M059J (cell line): Measurements from ENCODE around the gene SMG1. TPM values are rescaled to one million over a fixed set of nuclear protein-coding genes. Genes with fewer than 3 reads are reported as not detected.
A peak's percentile ranks its signal among the peaks of the same experiment; 100 is the strongest.
"Not testable (repeated sequence)": the region's sequence is repeated elsewhere in the genome, so short reads cannot be mapped to it uniquely, and the experiment has no call there.

Experiments
- DNase-seq: peaks from one replicate; pipeline ENCODE4 v3.0.0-alpha.2; 2012; ENCODE audit warnings: low read depth
- total RNA-seq: library from RNA; depleted of rRNA; stranded (reverse); fragments of >200 nt; shearing (Covaris generic); gene quantifications from 2 replicates; pipeline ENCODE4 v1.2.3, GENCODE V29; 2014; rRNA removed

Gene SMG1
- 16.0 and 34.7 TPM in 2 replicates for total RNA-seq

DNA sequence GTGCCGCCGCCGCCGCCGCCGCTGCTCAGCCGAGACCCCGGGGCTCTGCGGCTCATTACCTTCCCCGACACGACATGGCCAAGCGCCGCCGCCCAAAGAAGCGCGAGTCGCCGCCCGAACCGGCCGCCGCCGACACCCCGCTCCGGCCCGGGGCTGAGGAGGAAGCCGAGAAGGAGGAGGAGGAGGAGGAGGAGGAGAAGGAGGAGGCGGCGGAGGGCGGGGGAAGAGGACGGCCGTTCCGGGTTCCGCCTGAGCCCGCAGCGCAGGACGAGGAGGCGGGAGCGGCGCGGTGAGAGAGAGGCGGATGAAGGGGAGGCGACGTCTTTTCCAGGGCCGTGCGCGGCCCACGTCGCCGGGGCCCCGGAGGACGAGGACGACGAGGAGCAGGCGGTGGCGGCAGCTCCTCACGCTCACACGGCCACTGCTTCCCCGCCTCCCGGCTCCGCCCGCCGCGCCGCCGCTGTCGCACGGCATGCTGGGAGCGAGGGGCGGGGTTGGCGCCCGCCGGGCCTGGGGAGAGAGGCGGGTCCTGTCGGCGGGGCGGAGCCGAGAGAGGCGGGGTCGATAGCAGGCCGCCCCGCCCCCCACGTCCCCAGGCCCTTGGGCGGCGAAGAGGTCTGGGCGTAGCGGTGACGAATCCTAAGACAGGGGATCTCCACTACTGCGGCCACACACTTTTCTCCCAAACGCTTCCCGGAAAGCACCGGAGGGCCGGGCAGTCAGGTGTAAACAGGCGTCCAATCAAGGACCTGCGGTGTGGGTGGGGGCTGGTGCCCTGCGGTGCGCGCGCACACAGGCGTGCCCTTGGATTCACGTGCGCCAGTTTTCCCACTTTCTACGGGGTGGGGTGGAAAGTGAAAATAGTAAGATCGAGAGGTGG is at the start of gene SMG1:
Gene SMG1, minus strand, starts transcription at position 423 of the 880 bp plus-strand sequence. Its CDS starts 367 bp downstream, at position 56.
- DNase-seq: peak; percentile 99

DNA sequence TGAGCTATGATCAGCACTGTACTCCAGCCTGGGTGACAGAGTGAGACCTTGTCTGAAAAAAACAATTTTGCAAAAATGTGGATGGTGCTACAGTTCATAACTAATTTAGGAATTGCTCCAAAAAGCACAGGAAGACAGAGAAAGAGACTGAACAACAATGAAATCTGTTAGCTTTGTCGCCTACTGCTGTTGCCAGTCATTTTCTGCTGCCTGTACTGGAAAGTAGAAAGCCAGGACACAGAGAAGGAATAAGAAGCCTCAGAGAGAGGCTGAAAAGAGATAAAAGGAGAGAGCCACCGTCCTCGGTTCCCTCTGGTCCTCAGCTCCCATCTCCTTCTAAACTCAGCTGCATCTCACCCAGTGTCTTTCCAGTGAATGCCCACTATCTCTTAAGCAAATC is 48.9 kb upstream of the SMG1 start:
- DNase-seq: no peak

DNA sequence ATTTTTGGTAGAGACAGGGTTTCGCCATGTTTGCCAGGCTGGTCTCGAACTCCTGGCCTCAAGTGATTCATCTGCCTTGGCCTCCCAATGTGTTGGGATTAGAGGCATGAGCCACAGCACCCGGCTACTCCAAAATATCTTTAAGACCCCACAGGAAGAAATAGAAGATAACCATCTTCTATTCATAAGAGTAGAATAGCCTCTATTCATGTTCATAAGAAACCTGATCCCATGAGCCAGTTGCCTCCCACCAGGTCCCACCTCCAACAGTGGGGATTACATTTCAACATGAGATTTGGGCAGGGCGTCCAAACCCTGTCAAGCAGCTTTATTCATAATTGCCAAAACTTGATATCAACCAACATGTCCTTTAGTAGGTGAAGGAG is 43.6 kb upstream of the SMG1 start:
- DNase-seq: no peak

DNA sequence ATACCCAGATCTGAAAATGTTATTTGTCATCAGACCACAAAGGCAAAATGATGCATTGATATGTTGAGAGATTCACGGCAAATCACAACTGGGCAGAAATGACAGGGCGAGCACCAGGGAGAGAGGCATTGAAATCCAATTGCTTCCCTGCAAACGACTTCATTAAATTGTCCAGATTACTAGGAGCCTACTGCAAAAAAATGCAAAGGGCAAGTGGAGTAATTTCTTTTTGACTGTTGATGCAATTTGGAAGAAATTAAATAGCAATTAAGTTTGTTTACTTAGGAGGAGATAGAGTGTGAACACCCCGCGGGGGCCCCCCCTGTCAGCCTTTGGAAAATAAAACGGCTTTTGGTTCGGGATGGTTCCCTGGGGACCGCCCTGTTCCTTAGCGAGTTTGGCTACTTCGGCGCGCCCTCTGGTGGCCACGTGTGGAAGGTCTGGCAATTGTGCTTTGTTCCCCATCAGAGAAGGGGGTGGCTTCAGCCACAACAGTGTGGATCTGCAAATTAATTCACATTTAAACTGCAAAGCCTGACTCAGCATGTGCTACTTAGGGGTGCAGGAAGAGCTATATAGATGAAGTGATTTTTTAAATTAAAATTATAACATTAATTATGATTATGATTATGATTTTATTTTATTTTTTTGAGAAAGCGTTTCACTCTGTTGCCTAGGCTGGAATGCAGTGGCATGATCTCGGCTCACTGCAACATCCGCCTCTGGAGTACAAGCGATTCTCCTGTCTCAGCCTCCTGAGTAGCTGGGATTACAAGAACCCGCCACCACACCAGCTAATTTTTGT is 43.0 kb upstream of the SMG1 start:
- peak; percentile 70 for DNase-seq

DNA sequence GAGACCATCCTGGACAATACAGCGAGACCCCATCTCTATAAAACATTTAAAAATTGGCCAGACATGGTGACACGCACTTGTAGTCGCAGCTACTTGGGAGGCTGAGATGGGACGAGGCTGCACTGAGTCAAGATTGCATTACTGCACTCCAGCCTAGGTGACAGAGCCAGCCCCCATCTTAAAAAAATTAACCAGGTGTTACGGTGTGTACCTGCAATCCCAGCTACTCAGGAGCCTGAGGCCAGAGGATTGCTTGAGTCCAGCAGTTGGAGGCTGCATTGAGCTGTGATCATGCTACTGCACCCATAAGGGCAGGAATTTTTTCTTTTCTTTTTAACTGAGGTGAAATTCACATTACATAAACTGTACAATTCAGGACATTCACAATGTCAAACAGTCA is 40.6 kb upstream of the SMG1 start:
- no peak for DNase-seq

DNA sequence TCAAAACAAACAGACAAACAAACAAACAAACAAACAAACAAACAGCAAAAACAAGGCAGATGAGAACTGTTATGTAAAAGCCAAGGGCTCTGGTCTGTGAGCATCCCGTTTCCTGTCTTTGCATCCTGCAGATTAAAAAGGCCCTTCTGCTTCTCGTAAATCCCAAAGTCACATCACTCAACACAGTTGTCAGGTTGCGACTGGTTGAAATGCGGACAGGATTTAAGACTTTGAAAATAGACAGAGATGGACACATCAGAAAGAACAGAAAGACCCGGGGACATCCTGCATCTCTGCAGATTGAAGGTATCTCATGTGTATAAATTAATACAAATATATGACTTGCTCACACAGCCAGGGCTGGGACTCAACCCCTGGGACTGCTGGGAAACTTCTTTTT is 39.3 kb upstream of the SMG1 start:
- DNase-seq: no peak

DNA sequence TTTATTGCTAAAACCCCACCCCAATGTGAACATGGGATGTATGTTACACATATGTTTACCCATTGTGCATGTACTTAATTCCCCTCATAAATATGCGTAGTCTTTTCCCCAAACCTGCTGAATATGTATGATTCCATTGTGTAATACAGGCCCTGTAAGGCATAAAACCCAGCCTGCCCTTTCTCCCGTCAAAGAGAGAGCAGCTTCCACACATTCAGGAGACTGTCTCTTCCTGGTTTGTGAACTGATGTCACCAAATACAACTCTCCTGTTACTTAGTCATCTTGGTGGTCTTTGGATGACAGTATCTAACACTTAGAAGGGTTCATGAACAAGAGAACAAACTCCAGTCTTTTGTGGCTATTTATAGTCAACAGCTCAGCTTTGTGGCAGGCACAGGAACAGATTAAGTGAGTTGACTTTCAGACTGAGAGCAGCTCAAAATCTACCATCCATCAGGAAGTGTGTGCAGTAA is 32.9 kb upstream of the SMG1 start:
- no peak for DNase-seq

DNA sequence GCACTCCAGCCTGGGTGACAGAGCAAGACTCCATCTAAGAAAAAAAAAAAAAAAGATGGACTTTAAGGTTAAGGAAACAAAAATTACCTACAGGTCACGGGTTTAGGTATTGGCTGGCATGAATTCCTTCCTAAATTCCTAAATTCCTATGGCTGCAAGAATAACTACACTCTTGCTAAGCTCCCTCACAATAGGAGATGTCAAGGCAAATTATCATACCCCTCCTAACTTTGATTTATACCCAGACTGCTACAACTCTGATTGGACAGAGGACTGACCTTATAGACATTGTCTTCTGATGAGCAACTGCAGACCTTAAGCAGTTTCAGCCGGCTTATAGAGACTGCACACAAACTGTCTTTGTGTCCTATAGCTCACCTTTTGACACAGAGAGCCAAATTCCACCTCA is 32.4 kb upstream of the SMG1 start:
- no peak for DNase-seq

DNA sequence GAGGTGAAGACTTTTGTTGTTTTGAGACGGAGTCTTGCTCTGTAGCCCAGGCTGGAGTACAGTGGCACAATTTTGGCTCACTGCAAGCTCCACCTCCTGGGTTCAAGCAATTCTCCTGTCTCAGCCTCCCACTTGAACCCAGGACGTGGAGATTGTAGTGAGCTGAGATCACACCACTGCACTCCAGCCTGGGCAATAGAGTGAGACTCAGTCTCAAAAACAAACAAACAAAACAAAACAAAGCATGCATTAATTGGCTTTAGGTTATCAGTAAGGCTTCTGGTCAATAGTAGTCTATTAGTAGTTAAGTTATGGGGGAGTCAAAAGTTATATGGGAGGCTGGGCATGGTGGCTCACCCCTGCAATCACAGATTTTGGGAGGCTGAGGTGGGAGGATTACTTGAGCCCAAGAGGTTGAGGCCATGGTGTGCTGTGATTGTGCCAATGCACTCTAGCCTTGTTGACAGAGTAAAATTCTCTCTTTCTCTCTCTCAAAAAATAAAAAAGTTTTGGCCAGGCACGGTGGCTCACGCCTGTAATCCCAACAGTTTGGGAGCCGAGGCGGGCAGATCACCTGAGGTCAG is 30.5 kb upstream of the SMG1 start:
- not testable (repeated sequence) for DNase-seq

DNA sequence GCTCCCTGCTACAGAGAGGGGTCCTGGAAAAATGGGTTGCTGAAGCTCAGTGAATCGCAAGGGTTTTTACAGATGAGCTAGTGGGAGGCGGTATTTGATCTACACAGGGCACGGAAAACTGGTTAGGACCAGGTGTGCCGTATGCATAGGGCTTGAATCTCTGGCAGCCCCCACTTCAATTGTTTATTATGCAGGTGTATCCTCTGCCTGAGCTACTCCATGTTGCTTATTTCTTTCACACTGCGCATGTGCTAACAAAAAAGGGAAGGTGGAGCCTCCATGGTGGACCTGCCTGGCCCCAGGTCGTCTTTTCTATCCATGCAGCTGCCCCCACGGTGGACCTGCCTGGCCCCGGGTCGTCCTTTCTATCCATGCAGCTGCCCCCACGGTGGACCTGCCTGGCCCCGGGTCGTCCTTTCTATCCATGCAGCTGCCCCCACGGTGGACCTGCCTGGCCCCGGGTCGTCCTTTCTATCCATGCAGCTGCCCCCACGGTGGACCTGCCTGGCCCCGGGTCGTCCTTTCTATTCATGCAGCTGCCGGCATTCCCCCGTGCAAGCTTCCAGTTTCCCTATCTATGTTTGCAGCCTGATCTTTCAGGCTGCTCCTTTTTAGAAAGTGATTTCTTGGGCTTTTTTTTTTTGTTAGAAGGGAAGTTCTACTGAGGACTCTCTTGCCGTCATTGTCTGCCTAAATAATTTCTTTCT is 29.8 kb upstream of the SMG1 start:
- DNase-seq: not testable (repeated sequence)

DNA sequence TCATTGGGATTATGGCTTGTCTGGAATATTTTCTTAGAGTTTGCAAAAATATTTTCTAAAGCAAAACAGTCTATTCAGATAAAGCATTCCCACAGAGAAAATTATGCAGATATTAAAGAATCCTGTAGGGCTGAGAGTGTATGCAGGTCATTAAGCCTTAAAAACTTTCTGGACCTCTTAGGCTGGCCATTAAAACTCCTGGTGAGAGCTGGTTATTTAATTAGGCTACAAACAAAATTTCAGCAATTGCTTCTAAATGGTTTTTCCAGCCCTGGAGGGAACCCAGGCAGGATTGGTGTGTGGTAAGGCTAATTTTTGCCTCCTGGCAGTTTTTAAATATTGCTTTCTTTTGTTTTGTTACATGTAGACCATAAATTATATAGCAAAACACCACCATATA is 27.3 kb upstream of the SMG1 start:
- DNase-seq: no peak

DNA sequence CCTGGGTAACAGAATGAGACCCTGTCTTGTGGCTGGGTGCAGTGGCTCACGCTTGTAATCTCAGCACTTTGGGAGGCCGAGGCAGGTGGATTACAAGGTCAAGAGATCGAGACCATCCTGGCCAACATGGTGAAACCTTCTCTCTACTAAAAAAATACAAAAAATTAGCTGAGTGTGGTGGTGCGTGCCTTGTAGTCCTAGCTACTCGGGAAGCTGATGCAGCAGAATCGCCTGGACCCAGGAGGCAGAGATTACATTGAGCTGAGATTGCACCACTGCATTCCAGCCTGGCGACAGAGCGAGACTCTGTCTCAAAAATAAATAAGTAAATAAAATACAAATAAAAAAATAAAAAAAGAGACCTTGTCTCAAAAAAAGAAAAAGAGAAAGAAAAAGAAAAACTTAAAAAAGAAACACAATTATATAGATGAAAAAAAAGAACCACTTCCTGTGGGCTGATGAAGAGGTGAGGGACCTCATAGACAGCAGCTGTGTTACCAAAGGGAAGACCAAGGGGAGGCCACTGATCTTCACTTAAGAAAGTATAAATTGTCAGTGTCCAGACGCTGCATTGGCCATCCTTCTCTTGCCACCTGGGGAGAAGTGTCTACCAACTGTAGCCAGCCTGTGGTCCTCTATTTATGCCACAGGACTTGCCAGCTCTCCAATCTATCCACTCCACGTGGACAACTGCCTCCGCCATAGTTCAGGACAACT is 24.4 kb upstream of the SMG1 start:
- DNase-seq: no peak

DNA sequence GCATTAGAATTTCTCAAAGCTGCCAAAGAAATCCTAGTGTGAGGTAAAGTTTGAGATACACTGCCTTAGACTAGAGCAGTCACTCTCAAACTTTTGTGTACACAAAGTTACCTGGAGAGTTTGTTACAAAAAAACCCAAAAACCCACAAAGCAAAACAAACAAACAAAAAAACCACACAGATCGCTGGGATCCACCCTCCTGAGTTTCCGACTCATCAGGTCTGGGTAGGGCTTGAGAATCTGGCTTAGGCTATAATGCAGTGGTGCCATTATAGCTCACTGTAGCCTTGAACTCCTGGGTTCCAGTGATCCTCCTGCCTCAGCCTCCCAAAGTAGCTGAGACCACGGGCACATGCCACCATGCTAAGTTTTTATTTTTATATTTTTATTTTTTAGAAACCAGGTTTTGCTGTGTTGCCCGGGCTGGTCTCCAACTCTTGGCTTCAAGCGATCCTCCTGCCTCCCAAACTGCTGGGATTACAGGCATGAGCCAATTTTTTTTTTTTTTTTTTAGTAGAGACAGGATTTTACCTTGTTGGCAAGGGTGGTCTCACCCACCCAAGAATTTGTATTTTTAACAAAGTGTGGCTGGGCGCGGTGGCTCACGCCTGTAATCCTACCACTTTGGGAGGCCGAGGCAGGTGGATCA is 22.3 kb upstream of the SMG1 start:
- DNase-seq: peak; percentile 44

DNA sequence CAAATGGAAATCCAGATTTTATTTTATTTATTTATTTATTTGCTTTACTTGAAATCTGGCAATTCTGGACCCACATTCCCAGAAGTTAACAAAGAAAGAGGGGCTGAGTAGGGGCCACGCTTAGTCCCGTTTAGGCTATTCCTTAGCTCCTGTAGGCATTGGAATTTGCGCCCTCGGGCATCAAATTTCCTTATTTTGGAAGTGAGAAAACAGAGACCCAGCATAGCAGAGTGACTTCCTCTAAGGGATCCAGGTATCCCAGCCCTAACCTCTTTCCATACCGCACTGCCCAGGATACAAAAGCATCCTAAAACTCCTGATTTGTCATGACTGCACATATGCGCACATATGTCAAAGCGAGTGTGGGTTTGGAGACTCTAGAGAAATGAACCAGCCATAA is 19.0 kb upstream of the SMG1 start:
- no peak for DNase-seq

DNA sequence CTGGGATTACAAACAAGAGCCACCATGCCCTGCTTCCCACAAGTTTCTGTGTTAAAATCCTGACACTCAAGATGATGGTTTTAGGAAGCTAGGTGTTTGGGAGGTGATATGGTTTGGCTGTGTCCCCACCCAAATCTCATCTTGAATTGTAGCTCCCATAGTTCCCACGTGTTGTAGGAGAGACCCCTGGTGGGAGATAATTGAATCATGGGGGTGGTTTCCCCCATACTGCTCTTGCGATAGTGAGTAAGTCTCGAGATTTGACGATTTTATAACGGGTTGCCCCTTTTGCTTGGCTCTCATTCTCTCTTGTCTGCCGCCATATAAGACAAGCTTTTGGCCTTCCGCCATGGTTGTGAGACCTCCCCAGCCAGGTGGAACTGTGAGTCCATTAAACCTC is 17.2 kb upstream of the SMG1 start:
- no peak for DNase-seq

DNA sequence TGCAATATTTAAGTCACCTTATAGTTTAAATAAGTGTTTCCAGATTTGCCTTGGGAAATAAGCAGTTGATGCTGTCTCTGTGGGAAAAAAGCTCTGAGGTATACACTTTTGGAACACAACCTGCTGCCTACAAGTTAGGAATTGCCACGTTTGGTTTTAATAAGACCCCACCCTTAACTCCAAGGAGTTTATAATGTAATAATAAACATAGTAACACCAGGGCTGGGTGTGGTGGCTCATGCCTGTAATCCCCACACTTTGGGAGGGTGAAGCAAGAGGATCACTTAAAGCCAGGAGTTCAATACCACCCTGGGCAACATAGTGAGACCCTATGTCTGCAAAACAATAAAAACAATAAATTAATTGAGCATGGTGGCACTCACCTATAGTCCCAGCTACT is 15.9 kb upstream of the SMG1 start:
- DNase-seq: no peak

DNA sequence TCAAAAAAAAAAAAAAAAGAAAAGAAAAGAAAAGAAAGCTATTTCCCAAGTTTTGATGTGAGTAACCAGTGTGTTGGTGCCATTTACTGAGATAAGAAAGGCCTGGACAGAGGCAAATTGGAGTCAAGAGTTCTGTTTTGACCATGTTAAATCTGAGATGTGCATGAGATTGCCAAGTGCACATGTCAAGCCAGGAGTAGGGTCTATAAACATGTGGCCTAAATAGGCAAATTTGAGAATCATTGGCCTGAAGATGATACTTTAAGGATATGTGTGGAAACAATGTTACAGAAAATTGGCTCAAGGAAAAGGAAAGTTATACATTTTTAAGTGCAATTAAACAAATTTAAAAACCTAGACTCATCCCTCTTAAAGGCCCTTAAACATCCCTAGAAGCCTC is 15.3 kb upstream of the SMG1 start:
- no peak for DNase-seq

DNA sequence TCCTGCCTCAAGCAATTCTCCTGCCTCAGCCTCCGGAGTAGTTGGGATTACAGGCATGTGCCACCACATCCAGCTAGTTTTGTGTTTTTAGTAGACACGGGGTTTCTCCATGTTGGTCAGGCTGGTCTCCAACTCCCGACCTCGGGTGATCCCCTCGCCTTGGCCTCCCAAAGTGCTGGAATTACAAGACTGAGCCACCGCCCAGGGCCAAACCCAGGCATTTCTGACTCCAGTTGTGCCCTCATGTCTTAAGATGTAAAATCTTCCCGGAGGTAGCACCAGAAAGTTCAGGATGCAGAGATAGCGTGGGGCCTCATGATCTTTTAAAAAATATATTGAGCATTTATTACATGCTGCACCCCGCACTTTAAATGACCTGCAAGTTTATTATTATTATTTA is 12.8 kb upstream of the SMG1 start:
- no peak for DNase-seq

DNA sequence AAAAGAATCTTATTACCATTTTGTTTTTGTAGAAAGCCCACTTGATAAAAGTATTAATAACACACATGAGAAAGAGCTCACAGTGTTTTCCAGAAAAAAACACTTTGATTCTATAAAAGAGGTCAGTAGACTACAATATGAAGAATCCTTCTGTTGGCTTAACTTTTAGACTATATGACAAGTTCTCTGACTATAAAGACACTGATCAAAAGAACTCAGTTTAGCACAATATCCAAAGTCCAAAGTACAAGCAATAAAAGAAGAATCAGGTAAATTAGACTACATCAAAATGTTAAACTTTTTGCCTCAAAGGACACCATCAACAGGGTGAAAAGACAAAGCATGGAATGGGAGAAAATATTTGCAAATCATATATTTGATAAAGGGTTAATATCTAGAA is 11.2 kb upstream of the SMG1 start:
- DNase-seq: no peak

DNA sequence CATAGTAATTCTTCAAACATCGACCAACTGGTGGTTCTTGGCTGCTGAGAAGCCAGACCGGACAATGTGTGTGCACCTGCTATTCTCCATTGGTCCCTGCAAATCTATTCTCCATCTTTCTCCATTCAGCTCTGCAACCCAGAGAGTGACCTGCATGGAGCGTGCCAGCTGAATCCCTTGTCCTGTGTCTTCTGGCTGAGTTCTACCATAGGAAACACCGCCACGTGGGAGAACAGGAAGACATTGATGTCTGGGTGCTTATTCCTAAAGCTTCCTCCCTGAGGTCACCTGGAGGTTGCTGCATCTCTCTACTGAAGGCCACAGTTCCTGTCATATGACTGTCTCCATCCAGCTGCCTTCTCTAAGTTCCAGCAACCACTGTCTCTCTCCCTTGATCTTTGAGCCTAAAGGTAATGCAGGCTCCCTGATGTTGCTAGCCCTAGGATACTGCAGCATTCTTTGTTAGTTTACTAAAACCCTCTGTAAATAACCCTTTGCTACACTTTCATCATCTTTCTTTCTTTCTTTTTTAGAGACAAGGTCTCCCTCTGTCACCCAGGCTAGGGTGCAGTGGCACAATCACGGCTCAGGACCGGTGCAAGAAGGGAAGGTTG is 10.6 kb upstream of the SMG1 start:
- DNase-seq: no peak
